ENCODE measurements around the gene KNSTRN.

KNSTRN gene

GRCh38 chr15:40435710-40436089 lies 53.2 kb downstream of the KNSTRN start:
- DNase-seq = no peak

DNA sequence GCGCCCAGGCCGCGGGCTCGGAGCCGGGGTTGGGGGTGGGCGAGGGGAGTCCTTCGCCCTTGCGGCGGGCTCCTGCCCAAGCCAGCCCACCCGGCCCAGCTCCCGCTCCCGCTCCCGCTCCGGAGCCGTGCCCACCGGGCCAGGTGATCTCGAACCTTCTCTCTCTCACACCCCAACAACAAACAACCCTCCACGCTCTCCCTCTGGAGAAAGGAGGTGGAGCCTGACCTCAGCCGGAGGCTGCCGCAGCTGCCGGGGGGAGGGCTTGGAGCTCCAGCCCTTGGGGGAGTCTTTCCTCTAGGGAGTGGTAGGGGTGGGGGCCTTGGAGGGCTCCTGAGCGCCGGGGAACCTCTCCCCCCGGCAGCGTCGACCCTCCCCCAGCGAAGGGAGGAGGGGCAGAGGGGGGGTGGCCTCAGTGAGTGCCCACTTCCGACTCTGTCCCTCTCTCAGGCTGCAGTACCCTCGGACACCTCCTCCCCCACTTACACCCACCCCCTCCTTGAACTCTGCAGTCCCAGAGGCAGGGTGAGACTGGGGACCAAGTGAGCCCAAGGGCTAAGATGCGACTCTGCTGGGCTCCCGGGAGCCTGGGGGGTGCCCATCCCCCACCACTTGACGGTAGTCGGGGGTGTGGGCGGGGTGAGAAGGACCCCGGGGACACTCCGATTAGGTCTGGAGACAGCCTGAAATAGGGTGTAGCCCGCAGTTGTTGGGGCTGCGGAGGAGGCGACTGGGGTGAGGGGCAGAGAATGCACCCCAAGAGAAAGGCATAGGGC lies 53.8 kb downstream of the KNSTRN start:
- no peak for DNase-seq

GRCh38 chr15:40436892-40437751 lies 54.6 kb downstream of the KNSTRN start:
- DNase-seq = no peak

DNA sequence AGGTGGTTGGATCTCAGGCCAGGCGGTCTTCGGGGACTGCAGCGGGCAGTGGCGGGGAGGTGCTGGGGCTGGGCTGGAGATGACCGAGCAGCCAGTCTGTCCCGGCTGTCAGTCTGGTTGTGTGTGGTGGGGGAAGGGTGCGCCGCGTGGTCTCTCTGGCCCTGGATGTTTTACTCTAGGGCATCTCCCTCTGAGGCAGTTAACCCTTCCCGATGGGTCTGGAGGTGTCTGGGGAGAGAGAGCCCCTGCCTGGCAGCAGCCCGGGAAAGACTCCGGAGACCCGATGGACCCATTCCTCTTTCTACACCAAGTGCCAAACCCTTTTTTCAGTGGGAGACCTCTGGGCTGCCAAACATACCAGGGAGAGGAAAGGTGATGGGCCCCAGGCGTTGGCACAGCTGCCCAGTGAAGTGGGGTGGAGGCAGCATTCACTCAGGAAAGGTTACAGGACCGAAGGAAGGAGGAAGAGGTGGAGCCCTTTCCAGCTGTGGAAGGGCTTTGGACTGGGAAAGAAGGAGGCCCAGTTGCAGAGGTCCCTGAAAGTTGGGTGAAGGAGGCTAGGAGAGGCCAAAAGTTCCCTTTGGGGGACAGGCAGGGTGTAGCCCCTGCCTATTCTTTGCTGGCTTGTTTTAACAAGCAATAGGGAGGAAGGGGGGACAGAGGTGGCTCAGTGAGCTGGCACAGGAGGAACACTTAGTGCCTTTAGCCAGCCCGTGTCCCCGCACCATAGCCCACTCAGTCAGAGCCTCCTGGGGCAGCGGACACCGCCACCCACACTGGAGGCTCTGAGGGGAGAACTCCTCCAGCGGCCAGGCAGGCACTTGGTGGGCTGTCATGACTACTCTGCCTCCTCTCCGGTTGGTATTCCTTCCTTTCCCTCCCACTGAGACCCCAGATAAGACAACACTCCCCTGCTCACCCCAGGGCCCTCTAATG lies 55.5 kb downstream of the KNSTRN start:
- DNase-seq = no peak

- DNase-seq = no peak
Measured at GRCh38 chr15:40438712-40439111, 56.2 kb downstream of the KNSTRN start.

DNA sequence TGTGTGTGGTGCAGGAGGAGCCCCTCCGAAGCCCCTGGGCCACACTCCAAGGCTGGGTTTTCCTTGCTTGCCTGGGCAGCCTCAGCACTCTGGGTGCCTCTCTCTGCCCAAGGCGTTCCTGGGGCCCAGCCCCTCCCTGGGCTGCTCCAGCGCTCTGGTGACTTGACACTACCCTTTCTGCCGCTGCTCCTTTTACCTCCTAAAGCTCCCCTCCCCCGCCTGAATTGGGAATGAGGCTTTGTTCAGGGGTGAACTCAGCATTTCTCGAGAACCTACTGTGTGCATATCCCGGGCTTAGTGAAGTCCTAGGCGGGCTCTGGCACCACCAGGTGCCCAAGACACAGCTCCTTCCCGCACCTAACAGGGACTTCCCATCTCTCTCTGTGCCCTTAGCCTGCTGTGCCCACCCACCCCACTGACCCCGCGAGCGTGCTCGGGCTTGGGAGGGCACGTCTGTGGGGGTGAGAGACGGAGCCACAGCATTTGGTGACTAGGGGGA lies 57.0 kb downstream of the KNSTRN start:
- DNase-seq = no peak

DNA sequence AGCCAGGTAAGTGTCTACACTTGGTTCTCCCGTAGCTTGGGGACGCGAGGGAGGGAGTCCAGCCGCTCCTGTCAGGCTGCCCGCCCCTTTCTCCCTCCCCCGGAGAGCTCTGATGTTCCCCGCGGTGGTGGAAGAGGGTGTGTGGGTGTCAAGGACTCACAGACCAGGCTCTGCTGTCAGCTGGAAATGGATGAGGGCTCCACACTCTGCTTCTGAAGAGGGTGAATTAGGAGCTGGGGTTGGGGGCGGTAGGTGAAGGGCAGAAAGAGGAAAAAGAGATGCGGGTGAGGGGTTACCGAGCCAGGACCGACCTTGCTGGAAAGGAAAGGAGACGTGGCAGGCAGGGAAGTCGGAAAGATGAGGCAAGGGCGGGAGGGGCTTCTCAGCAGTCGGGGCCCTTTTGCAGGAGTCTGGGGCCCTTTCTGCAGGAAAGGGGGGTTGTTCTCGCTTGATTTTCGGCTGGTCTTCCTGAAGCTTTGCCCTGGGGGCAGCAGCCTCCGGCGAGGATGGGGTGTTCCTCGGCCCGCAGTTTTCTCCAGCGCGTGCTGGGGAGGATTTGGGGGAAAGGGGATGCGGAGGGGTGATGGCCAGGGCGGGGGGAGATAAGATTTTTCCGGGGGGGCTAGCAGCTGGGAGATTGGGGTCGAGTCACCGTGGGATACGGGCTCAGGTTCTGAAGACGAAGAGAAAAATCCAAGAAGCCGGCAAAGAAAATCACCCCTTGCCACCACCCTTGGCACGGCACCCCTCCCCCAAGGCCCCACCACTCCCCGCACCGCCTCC lies 57.6 kb downstream of the KNSTRN start:
- DNase-seq = no peak

- peak; percentile 86 for DNase-seq
Measured at GRCh38 chr15:40440743-40441564, 58.4 kb downstream of the KNSTRN start, which contains the start of gene BAHD1. Gene BAHD1 (plus strand): TSS chr15:40440953. CDS start chr15:40458465, 17,512 bp downstream.

DNA sequence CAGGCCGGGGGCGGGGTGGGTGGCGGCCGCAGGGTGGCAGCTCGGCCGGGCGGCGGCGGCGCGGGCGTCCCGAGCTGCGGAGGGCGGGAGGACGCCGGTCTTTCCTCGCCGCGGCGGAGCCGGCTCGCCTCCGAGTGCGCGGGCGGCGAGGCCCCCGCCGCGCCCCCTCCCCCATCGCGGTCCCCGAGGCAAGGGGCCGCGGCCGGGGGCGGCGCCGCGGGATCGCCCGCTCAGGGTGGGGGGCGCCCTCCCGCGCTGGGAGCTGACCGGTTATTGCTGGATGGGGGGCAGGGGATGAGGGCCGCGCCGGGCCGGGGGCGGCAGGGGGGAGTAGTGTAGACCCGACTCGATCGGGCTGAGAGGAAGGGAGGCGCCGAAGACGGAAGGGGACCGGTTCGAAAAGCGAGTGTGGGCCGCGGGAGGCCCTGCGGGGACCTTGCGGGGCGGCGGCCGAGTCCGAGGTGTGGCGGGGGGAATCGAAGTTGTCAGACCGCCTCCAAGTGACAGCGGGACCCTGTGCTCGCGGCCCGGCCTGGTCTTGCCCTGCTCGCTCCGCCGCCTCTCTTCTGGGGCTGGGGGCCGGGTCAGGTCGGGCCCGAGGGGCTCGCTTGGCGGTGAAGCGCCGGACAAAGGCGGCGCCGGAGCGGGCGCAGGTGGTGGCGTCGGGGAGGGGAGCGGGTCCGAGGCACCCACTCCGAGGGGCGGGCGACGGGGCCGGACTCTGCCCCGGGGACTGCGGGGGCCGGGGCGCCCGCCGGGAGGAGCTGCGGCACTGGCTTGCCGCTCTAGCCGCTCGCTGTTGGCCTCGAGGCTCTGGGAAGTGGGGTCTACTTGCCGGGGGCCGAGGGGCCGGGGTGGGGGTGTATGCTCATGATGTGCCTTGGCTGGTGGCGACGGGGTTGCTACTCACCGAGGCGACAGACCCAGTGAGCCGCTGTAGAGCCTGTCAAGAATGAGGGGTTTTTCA lies 59.3 kb downstream of the KNSTRN start:
- no peak for DNase-seq

DNA sequence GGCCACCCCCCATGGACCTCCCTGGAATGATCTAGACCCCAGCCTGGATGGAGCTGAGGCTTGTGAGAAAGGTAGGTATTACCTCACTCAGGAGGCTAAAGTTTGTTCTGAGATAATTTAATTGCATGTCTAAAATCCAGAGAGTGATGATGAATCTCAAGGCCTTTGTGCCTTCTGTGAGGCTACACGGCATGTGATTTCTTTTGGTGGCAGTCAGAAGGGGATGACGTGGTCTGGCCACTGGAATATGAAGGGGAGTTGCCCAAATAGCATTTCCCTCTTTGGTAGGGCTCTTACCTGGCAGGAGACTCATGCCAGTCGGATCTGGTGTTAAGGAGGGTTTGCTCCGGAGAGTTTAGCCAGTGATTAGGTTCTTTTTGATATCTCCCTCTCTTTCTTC lies 60.7 kb downstream of the KNSTRN start:
- no peak for DNase-seq

DNA sequence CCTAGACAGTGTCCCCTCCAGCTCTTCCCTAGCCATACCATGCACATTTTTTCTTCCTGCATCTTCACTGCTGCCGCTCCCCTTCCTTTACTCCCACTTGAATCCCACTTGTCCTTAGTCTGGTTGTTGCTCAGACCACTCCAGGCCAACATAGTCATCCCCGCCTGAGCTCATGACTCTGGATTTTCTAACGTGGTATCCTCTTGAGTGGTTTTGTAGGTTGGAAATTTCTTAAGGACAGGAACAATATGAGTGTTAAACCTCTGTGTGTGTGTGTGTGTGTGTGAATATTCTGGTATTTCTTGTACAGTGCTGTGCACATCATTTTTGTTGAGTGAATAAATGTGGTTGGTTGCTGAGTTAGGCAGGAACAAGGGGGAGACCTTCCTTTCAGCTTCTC lies 61.3 kb downstream of the KNSTRN start:
- no peak for DNase-seq

Data from NCI-H345 (cell line).